ENCODE data around the gene MKX. TPM values are rescaled to one million over a fixed set of nuclear protein-coding genes. Genes with fewer than 3 reads are reported as not detected.

Gene MKX
- total RNA-seq, 1 donor from 2014 or later: 0.80 TPM

GRCh38 chr10:27779462-27780015 lies 33.9 kb upstream of the MKX start:
- no peaks in the 10 kb centered on the region for H3K9me3 Mint-ChIP-seq (ENCODE audit: unreplicated experiment)
- no peak for DNase-seq (ENCODE audit: low spot score)
- no peak overlapping the region for H3K4me3 Mint-ChIP-seq (ENCODE audit: unreplicated experiment)
- no peaks in the 10 kb centered on the region for H3K36me3 Mint-ChIP-seq (ENCODE audit: low read depth, unreplicated experiment)
- no peaks in the 10 kb centered on the region for H3K4me1 Mint-ChIP-seq (ENCODE audit: unreplicated experiment)
- no peak for TF ChIP-seq CTCF (IDR thresholded peaks at IDR 0.05; ENCODE audit: unreplicated experiment)
- no peaks in the 10 kb centered on the region for H3K27me3 Mint-ChIP-seq (ENCODE audit: unreplicated experiment)
- no peak overlapping the region for H3K27ac Mint-ChIP-seq (ENCODE audit: unreplicated experiment)

DNA sequence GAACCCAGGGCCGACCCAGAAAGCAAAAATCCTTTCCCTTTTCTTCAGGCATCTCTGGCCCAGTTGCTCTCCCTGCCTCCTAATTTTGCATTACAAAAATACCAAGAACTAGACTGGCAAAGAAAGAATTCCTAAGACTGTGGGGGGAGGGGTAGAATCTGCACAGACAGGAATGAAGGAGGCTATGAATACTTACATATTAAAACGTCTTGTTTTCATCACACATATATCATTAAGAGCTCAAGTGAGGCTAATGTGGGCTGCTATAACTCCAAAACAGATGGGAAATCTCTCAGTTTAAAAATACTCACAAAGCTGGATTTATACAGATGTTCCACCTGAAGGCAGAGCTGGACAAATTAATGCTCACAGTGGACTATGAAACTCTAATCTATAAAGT lies 29.2 kb upstream of the MKX start:
- TF ChIP-seq CTCF (IDR thresholded peaks at IDR 0.05; ENCODE audit: unreplicated experiment): no peak

GRCh38 chr10:27771231-27771630 lies 25.6 kb upstream of the MKX start:
- DNase-seq (ENCODE audit: low spot score): no peak
- TF ChIP-seq CTCF (IDR thresholded peaks at IDR 0.05; ENCODE audit: unreplicated experiment): no peak
- no peaks in the 10 kb centered on the region for H3K27me3 Mint-ChIP-seq (ENCODE audit: unreplicated experiment)
- H3K9me3 Mint-ChIP-seq (ENCODE audit: unreplicated experiment): no peaks in the 10 kb centered on the region
- H3K4me1 Mint-ChIP-seq (ENCODE audit: unreplicated experiment): no peaks in the 10 kb centered on the region
- H3K27ac Mint-ChIP-seq (ENCODE audit: unreplicated experiment): no peak overlapping the region
- no peaks in the 10 kb centered on the region for H3K36me3 Mint-ChIP-seq (ENCODE audit: low read depth, unreplicated experiment)
- H3K4me3 Mint-ChIP-seq (ENCODE audit: unreplicated experiment): no peak overlapping the region

More for the DNA sequence above, 29.2 kb upstream of the MKX start:
- DNase-seq (ENCODE audit: low spot score): no peak
- H3K9me3 Mint-ChIP-seq (ENCODE audit: unreplicated experiment): no peaks in the 10 kb centered on the region
- no peaks in the 10 kb centered on the region for H3K27me3 Mint-ChIP-seq (ENCODE audit: unreplicated experiment)
- H3K27ac Mint-ChIP-seq (ENCODE audit: unreplicated experiment): no peak overlapping the region
- H3K4me3 Mint-ChIP-seq (ENCODE audit: unreplicated experiment): no peak overlapping the region
- H3K4me1 Mint-ChIP-seq (ENCODE audit: unreplicated experiment): no peaks in the 10 kb centered on the region
- no peaks in the 10 kb centered on the region for H3K36me3 Mint-ChIP-seq (ENCODE audit: low read depth, unreplicated experiment)

GRCh38 chr10:27770181-27770580 lies 24.6 kb upstream of the MKX start:
- TF ChIP-seq CTCF (IDR thresholded peaks at IDR 0.05; ENCODE audit: unreplicated experiment): no peak
- Mint-ChIP-seq H3K4me3 (ENCODE audit: unreplicated experiment) (no peak overlapping the region), H3K36me3 (ENCODE audit: low read depth, unreplicated experiment) (no peaks in the 10 kb centered on the region), H3K27ac (ENCODE audit: unreplicated experiment) (no peak overlapping the region), H3K4me1 (ENCODE audit: unreplicated experiment) (no peaks in the 10 kb centered on the region), H3K9me3 (ENCODE audit: unreplicated experiment) (no peaks in the 10 kb centered on the region), H3K27me3 (ENCODE audit: unreplicated experiment) (no peaks in the 10 kb centered on the region)
- DNase-seq (ENCODE audit: low spot score): no peak

GRCh38 chr10:27760867-27761266 lies 15.2 kb upstream of the MKX start:
- no peak for DNase-seq (ENCODE audit: low spot score)
- Mint-ChIP-seq H3K27ac (ENCODE audit: unreplicated experiment) (no peak overlapping the region), H3K27me3 (ENCODE audit: unreplicated experiment) (no peaks in the 10 kb centered on the region), H3K9me3 (ENCODE audit: unreplicated experiment) (no peaks in the 10 kb centered on the region), H3K4me1 (ENCODE audit: unreplicated experiment) (peaks cover 9% of the 10 kb centered on the region), H3K36me3 (ENCODE audit: low read depth, unreplicated experiment) (no peaks in the 10 kb centered on the region), H3K4me3 (ENCODE audit: unreplicated experiment) (no peak overlapping the region)
- TF ChIP-seq CTCF (IDR thresholded peaks at IDR 0.05; ENCODE audit: unreplicated experiment): no peak

All from endothelial cell (in vitro differentiated cells).